Activated CD8-positive, alpha-beta memory T cell treated with anti-CD3 and anti-CD28 coated beads for 36 hours (primary cell): ENCODE results near the gene DCD. TPM values are rescaled to one million over a fixed set of nuclear protein-coding genes. Genes with fewer than 3 reads are reported as not detected.
"Not testable (repeated sequence)": the region's sequence is repeated elsewhere in the genome, so short reads cannot be mapped to it uniquely, and the experiment has no call there.

Source experiments
- CTCF ChIA-PET: fragments of 350-600 bp; sonication (Branson Sonifier 250); formaldehyde crosslinking; loops from one replicate; lab custom pipeline; 2021; ENCODE audit warnings: antibody characterized with exemption; lab: Charles Lee
- POLR2A ChIA-PET: fragments of 350-600 bp; sonication (Branson Sonifier 250); formaldehyde crosslinking; loops from one replicate; lab custom pipeline; 2021; ENCODE audit warnings: antibody characterized with exemption; lab: Charles Lee
- total RNA-seq, 2 experiments: library from RNA; stranded (reverse); gene quantifications; one replicate each; pipeline ENCODE4 v1.2.3, GENCODE V29; 2021

Gene DCD
- total RNA-seq, result not detected

DNA sequence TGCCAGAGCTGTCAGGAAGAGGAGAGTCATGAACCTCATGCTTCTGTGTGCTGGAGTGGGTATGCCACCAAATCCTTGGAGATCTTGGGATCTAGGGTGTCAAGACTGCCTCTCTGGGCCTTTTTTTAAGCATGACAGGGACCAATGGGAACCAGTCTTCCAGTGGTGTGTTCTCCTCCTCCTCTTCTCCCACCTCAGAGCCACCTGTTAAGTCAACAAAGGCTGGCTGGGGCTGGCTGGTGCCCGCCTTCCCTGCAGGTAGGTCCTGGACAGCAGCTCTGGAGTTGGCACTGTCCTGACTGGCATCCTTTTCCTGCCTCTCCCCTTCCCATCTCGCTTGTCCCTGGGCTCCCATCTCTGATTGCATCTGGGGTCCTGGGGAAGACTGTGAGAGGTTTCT is at the start of gene DCD:
Gene DCD (minus strand): TSS at position 101 of the 400 bp plus-strand sequence. CDS start 62 bp downstream, at position 39.
- ChIA-PET CTCF (no interaction called here), POLR2A (no interaction called here)

DNA sequence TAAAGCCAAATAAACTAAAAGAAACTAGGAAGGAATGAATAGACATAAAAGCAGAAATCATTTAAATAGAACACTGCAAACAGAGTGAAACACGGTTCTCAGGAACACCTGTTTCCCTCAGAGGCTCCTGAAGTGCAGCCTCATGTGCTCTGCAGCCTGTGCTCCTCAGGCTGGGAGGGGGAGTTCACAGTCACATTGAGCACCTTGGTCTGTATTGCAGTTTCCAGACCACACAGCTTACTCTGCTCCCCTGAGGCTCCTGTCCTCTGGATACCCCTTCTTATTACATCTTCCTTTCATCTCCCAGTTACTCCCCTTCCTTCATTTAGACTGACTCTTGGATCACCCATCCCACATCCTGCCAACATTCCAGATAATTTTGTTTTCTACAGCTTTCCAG is 49.7 kb upstream of the DCD start:
- ChIA-PET POLR2A (no interaction called here), CTCF (no interaction called here)

GRCh38 chr12:54692353-54692752 is 44.2 kb upstream of the DCD start:
- ChIA-PET POLR2A (no interaction called here), CTCF (no interaction called here)

- POLR2A ChIA-PET, result no interaction called here
- CTCF ChIA-PET, result interaction anchor here (1.3 kb wide), 1 partner anchor 60 kb away, joined by 3 read pairs; no protein-coding TSS in a partner anchor
Measured at GRCh38 chr12:54689984-54690383, 41.8 kb upstream of the DCD start.

DNA sequence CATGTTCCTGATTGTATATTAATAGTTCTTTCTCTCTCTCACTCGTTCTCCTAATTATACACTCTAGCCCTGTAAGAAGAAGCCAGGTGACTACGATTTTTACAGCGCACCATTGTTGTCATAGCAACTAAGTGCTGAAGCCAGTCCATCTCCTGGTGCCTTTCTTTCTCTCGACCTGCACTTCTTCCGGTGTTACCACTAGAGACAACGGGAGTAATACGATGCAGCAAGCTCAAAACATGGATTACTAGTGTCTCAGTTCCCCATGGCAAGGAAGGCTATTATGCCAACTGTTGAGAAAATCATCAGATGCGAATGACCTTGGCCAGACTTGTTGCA is 40.8 kb upstream of the DCD start:
- POLR2A ChIA-PET, result no interaction called here

DNA sequence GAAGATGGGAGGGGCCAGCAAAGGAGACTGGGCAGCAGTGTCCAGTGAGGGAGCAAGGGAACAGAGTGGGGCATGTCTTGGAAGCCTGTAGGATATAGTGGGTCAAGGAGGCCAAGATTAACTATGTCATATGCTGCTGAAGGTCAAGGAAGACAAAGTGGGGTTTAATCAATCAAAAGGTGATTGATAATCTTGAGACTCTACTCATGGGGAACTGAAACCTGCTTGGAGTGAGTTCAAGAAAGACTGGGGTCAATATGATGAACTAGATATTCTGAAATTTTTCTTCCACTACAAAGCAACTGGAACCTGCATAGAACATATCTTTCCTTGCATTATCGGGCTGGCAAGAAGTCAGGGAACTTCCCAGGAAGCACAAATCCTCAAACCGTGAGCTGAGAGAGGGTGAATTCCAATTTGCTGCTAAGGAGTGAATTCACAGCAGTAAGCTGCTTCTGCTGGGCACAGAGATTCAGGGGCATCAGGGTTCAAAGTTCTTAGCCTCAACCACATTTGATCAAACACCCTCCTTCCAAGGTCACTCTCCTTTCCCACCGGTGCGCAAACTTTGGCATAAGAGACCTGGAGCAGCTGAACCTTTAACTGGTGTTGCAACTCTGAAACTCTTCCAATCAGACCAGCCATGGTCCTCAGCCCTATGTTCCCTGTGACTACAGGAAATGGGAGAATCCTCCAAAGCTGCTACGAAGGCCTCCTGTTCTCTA is 40.3 kb upstream of the DCD start:
- CTCF ChIA-PET, result no interaction called here
- POLR2A ChIA-PET, result no interaction called here

More for the DNA sequence above, 40.8 kb upstream of the DCD start:
- CTCF ChIA-PET, result interaction anchor here (1.3 kb wide), 1 partner anchor 61 kb away, joined by 3 read pairs; no protein-coding TSS in a partner anchor

DNA sequence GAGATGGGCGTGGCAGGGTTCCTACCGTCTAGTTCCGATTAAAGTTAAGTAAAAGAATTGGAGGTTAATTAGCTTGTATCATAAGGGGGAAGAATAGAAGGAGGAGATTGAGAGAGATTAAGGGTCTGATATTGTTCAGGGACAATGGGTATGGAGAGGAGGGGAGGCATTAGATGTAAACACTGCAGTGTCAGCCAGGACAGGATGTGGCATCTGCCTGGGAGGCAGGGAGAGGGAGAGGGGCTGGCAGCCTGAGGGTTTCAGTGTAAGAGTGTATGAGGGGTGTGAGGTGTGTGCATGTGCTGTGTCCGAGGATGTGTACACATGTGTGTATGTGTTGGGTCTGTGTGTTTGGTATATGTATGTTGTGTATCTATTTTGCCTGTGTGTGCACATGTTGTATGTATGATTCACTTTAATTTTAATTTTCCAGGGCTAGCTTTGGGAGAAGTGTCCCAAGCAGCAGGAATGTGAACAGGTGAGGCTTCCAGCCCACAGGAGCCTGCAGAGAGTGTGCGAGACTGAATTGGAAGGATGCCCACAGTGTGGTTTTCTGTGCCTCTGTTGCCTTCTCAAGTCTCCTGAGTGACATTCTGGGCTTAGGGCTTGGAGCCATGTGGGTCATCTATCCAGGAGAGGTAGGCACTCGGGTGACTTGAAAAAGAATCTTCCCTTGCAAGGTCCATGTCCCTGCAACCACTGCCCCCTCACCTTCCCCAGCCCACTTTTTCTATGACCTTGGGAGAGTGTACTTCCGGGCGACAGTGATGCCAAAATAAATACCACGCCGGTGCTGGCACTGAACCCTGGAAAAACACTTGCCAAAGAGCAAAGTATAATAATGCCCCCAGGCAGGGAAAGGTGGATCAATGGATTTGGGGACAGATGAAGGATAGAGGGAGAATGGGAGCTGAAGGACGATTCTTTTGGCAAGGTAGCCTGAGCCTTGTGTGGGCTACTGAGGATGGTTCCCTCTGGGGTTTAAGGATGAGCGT is 36.8 kb upstream of the DCD start:
- ChIA-PET POLR2A (no interaction called here), CTCF (no interaction called here)

- ChIA-PET CTCF (no interaction called here), POLR2A (no interaction called here)
Measured at GRCh38 chr12:54683398-54683797, 35.2 kb upstream of the DCD start.

DNA sequence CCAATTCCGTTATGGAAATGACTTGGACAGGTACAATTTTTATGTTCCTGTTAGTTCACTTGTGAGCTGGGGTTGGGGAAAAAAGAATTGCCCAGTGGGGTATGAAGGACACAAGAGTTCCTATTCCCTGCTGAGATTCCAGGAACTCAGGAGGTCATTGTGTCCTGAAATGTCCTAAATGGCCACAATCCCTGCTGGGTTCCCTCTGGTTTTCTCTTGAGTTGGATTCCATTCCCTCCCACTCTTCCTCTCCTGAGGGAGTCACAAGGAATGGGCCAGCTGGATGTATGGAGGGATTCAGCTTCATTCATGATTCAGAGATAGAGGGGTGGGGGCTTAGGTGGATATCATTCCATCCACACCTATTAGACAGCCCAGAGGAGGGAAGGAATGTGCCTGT is 34.5 kb upstream of the DCD start:
- ChIA-PET POLR2A (no interaction called here), CTCF (no interaction called here)

DNA sequence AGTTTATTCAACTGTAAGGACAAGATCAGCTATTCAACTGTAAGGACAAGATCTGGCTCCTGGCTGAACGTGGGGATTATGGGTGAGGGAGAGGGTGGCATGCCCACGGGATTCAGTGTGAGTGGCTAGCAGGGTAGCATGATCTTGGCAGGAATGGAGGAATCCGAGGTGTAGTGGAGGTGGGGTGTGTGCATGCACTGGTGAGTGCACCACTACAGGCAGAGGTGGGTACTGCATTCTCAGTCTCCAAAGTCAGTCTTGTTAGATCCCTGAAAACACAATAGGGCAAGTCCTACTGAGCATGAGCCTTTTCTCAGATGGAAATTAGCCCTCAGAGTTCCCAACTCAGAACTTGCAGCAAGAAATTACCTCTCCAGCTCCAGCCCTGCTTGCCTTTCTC is 32.2 kb upstream of the DCD start:
- POLR2A ChIA-PET, result no interaction called here
- CTCF ChIA-PET, result interaction anchor here (0.8 to 1.1 kb wide), 2 partner anchors 9 to 14 kb away, joined by 3 read pairs; no protein-coding TSS in a partner anchor

- CTCF ChIA-PET, result no interaction called here
- POLR2A ChIA-PET, result no interaction called here
Measured at GRCh38 chr12:54678131-54678530, 30.0 kb upstream of the DCD start.

GRCh38 chr12:54667945-54668344 is 19.8 kb upstream of the DCD start:
- CTCF ChIA-PET, result interaction anchor here (0.9 kb wide), 1 partner anchor 9 kb away, joined by 5 read pairs; no protein-coding TSS in a partner anchor
- POLR2A ChIA-PET, result no interaction called here

DNA sequence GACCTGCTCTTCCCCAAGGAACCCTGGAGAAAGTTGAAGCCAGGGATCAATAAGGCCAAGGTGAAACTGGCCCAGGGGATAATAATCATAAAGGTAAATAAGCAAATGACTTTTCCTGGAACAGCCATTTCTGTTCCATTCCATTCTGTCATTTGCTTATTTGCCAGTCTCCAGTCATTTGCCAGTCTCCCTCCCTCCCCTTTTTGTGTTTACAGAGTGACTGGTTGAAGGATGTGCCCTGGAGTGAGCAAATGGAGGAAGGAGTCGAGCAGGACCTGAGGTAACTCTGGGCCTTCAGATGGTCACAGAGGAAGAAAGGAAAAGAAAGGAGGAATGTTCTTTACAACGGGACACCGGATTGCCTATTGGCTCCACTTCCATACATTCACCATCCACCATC is 17.8 kb upstream of the DCD start:
- POLR2A ChIA-PET, result no interaction called here

DNA sequence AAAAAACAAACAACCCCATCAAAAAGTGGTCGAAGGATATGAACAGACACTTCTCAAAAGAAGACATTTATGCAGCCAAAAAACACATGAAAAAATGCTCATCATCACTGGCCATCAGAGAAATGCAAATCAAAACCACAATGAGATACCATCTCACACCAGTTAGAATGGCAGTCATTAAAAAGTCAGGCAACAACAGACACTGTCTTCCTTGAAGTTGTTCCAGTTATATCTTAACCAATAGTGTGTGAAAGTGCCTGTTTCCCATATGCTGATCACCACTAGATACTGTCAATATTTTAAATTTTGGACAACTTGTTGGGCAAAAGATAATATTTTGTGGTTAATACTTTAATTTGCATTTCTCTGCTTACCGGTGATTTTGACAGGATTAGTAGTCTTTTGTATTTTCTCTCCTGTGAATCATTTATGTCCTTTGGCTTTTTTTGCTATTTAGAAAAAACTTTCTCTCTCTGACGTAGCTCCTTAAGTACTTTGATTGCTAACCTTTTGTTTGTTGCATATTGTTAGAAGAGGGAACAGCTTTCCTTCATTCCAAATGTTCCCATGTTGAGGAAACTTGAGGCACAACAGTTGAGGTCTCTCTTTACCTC is 17.0 kb upstream of the DCD start:
- CTCF ChIA-PET, POLR2A ChIA-PET: not testable (repeated sequence)

More for the DNA sequence above, 17.8 kb upstream of the DCD start:
- CTCF ChIA-PET, result no interaction called here

DNA sequence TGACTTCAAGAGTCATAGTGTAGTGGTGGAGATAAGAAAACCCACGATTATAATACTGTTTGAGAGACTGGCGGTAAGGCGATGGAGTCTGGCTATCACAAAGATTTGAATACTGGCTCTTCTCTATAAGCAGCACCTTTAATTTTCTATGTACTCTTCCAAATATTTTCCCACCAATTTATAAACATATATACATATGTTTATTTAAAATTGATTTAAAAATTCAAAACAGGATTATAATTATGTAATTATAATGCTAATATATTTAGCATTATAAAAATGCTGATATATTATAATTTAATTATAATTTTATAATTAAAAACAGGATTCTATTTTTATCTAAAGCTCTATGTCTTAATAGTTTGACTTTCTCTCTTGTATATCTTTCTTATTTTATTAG is 15.4 kb upstream of the DCD start:
- ChIA-PET POLR2A (no interaction called here), CTCF (no interaction called here)

GRCh38 chr12:54662026-54662425 is 13.9 kb upstream of the DCD start:
- ChIA-PET CTCF (no interaction called here), POLR2A (no interaction called here)

DNA sequence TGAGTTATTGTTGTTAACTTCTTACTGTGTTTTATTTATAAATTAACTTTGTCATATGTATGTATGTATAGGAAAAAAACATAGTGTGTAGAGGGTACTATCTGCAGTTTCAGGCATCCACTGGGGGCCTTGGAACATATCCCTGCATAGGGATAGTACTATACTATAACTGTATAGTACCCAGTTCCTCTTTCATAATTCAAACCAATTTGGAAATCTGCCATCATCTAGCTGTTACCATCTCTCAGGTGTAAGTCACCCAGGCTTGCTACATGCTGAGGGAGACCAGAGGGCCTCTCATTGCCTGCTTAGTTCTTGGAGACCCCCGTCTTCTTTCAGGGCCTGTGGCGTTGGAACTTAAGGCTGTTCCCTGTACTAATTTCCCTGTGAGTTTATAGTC is 12.9 kb upstream of the DCD start:
- CTCF ChIA-PET, result no interaction called here
- POLR2A ChIA-PET, result no interaction called here

DNA sequence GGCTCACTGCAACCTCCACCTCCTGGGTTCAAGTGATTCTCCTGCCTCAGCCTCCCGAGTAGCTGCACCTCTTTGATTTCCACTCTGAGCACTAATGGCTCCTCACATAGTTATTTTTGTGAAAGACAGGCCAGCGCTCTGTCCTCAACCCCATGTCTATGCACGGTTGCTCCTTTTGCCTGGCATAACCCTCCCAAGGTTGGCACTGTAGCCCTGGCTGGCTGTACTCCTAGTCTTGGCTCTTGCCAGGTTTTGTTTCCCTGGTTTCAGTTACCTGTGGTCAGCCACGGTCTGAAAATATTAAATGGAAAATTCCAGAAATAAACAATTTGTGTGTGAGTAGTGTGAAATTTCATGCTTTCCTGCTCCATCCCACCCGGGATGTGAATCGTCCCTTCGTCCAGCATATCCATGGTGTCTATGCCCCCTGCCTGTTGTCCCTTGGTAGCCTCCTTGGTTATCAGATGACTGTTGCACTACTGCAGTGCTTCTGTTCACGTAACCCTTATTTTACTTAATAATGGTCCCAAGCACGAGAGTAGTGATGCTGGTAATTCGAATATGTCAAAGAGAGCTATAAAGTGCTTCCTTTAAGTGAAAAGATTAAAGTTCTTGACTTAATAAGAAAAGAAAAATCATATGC is 12.3 kb upstream of the DCD start:
- CTCF ChIA-PET, result no interaction called here

More for the DNA sequence above, 12.3 kb upstream of the DCD start:
- POLR2A ChIA-PET, result no interaction called here
